ENCODE results near the gene WNT2.

GRCh38 chr7:117372073-117372472, 49.2 kb upstream of the WNT2 start:
- TF ChIP-seq CTCF (conservative IDR thresholded peaks at IDR 0.05 in 1 of 2, IDR thresholded peaks at IDR 0.05 in 1 of 2; ENCODE audit: low read depth in 1 of 2, low read length in 2 of 2), result no peak
- no peak for TF ChIP-seq EZH2 (IDR thresholded peaks at IDR 0.05; ENCODE audit: low read length, missing control alignments)

Data from fibroblast of lung (primary cell).